SKM-1 (cell line): ENCODE results near the gene GUCY1A2.
"Not testable (repeated sequence)": the region's sequence is repeated elsewhere in the genome, so short reads cannot be mapped to it uniquely, and the experiment has no call there.

Experiments used
- DNase-seq: peaks from one replicate; lab custom pipeline; 2025; ENCODE audit not compliant: unreplicated experiment; lab: John Stamatoyannopoulos, UW

GUCY1A2 gene

DNA sequence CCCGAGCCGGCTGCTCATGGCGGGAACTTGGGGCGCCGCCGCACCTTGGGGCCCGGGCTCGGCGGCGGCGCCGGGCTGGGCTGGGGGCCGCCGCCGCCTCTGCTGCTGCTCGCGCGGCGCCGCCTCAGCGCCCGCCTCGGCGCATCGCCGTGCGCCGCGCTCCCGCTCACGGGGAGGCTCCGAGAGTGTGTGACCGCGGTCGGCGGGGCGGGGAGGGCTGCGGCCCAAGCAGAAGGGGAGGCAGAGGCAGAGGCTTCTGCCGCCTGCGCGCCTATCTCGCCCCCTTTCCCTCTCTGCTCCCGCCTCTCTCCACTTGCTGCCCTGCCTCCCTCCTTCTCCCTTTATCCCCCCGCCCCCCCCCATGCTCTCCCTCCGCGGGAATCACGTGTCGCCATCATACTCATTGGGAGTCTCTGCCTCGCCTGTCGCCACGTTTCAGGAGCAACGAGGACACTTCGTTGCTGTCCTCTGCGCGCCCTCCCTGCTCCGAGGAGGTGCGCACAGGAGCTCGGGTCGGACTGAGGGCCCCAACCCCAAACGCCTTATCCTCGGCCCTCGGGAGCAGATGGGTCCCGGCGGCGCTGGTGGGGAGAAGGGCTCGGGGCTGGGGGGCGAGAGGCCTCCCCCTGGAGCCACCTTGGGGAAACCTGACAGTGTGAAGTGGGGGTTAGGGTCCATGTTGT is at the start of gene GUCY1A2:
Gene GUCY1A2, minus strand, starts transcription at position 258 of the 683 bp plus-strand sequence. CDS start 421 bp downstream, outside the sequence.
- DNase-seq = no peak

GRCh38 chr11:107054391-107054790 is 36.1 kb upstream of the GUCY1A2 start:
- DNase-seq = no peak

DNA sequence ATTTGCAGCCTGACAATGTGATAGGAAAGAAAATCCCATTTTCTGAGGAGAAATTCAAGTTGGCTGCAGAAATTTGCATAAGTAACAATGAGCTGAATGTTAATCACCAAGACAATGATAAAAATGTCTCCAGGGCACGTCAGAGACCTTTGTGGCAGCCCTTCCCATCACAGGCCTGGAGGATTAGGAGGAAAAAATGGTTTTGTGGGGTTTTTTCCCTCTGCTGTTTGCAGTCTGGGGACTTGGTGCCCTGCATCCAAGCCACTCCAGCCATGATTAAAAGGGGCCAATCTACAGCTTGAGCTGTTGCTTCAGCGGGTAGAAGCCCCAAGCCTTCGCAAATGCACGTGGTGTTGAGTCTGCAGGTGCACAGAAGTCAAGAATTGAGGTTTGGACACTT is 33.1 kb upstream of the GUCY1A2 start:
- not testable (repeated sequence) for DNase-seq

DNA sequence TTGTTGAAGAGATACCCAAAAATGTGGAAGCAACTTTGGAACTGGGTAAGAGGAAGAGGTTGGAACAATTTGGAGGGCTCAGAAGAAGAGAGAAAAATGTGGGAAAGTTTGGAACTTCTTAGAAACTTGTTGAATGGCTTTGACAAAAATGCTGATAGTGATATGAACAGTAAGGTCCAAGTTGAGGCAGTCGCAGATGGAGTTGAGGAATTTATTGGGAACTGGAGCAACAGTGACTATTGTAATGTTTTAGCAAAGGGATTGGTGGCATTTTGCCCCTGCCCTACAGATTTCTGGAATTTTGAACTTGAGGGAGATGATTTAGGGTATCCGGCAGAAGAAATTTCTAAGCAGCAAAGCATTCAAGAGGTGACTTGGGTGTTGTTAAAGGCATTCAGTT is 32.6 kb upstream of the GUCY1A2 start:
- not testable (repeated sequence) for DNase-seq

DNA sequence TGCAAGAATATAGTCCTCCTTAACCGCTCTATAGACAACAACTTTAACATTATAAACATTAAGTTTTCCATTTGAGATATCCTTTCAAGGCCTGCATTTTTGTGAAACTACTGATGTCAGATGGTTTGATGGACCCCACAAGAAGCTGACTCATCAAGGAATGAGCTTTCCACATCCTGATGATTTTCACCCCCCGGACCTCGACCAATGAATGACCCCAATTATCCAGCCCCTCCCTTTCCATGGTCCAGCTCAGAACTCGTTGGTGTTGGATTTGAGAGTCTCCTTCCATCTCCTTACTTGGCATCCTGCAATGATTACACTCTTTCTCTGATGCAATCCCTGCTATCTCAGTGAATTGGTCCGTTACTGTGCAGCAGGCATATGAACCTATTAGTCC is 31.8 kb upstream of the GUCY1A2 start:
- DNase-seq = no peak

DNA sequence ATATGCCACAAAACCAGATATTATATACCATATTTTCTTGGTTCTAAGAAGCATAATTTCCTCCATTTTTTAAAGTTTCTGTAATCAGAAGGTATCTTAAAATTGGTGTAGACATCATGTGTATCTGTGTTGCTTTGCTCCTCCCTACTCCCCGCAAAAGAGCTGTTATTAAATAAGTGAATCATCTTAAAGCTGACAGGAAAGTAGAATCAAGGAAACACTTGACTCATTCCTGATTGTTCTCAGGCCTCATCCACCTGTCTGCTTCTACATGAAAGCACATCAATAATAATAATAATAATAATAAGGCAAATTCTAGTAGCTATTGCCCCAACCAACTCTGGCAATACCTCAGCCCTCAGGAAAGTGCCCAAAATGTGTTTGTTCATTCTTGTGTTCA is 26.2 kb upstream of the GUCY1A2 start:
- DNase-seq = no peak

DNA sequence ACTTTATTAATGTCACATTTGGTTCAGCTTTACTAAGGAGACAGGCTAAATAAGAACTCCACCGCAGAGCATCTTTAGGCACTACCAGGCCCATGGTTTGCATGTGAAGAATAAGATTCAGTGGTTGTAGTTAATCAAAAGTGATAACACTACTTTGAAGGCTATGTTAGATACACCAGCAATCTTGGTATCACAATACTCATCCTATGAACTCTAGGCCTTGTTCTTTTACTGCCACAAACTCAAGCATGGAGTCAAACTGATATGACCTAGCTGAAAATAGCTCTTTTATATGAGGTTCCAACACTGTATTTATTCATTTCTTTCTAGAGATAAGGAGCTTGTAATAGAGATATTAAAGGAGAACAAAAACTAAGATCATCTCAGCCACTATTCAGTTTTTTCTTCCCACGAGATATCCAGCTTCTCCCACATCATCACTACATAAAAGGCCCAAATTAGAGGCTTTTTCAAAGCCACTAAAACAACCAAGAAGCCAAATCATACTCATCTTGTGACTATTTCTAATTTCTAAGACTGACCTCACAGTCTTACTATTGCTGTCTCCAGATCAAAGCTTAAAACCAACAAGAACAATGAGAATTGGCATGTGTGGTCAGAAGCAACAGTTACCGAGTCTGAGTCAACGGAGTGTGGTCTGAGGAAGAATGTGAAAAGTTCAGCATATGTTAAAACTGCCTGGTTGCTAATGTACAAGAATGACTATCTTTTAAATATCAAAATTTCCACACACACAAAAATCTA is 25.1 kb upstream of the GUCY1A2 start:
- DNase-seq = peak; percentile 16

- DNase-seq = no peak
These were observed 24.5 kb upstream of the GUCY1A2 start for GRCh38 chr11:107042748-107043147.

DNA sequence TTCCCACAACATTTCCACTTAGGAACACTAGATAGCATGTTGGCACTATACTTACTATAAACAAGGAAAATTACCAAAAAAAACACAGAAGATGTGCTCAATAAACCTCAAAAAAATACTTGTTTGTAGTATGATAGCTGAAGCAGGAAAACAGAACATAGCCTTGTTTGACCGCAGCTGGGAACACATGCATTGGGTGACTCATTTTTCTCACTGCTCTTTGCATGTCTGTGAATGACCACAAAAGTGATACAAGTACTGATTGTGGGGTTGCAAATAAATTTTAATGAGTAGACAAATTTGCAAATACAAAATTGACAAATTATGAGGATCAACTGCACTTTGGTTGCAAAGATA is 22.8 kb upstream of the GUCY1A2 start:
- peak; percentile 33 for DNase-seq

DNA sequence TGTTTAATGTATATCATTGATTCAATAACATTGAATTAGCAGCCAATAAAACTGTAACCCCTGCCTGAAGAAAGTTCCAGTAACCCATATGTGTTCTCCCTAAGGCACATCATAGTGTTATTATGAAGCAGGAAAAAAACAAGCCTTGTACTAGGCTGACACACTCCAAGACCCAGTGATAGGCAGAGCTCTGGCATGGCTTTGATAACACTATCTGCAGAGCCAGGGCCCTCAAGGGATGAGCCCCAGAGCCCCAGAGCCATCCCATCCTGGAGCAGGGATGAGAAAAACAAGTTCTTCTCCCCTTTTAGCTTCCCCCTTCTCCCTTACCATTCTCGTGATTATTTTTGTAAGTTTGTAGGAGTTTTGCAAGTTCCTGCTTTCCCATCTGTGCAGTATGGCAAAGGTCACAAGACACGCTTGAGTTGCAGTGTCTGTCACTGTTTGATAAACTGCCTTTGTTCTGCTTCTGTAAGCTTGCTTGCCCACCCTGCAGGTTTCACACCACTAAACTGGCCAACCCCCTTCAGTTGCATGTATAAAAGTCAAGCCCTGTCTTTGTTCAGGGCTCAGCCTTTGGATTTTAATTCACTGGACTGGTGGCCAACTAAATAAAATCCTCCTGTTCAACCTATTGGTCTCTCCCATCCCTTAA is 22.3 kb upstream of the GUCY1A2 start:
- peak; percentile 21 for DNase-seq

DNA sequence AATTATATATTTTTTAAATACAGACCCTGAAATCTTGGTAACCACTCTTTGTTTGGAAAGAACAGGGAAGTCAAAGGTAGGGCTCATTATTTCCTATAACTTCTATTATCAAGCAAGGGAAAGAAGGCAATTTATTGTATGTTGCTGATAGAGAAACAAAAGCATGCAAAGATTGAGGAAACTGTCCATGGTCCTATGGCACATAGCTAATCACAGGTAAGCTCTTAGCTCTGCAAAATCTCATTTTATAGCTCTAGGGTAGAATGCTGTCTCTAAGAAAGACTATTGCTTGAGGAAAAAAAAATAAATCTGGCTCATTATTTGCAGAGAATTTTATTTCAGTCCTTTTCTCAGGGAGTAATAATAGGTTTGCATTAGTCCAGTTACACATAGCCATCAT is 7.4 kb upstream of the GUCY1A2 start:
- DNase-seq = no peak

- DNase-seq = no peak
These were observed 2.3 kb upstream of the GUCY1A2 start for GRCh38 chr11:107020594-107020993.

DNA sequence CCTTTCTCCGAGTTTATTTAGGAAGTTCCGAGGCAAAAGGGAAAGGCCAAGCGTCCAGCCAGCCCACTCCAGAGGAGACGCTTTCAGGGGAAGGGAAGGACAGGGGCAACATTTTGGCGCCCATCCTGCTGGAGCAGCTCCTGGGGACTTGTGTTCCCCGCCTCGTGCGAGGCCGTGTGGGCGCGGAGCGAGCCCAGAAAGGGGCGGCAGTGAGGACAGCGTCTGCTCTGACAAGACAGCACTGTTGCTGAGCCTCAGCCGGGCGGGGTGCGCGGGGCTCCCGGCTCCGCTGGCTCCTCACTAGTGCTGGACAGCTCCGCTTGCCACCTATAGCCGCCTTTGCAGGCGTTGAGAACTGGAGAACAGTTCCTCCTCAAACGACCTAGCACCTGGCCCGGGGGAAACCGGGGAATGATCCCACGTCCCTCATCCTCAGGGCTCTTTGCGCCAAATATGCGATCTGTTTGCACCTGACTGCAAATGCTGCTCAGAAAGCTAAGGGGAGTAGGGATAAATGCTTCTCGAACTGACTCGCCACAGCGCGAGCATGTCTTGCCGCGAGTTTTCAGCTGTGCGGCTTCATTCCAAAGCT is 722 bp upstream of the GUCY1A2 start:
- no peak for DNase-seq

- DNase-seq = no peak
These were observed 650 bp downstream of the GUCY1A2 start for GRCh38 chr11:107017433-107018218.

DNA sequence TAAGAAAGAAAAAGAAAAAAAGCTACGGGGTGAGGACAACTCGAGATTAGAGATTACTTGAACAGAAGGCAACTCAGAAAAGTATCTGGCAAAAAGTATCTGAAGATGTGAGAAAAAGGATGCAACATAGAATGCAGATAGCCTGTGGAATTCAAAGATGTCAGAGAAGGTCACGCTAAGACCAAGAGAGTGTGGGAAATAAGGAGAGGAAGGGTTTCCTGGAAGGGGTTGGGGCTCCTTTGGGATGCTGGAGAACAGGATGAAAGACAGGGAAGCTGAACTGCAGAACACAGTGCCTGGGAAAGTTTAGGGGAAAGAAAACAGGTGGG is 1.2 kb downstream of the GUCY1A2 start:
- DNase-seq = no peak

GRCh38 chr11:107014871-107015270 is 3.4 kb downstream of the GUCY1A2 start:
- no peak for DNase-seq

GRCh38 chr11:107011977-107012376 is 6.3 kb downstream of the GUCY1A2 start:
- DNase-seq = no peak

- no peak for DNase-seq
These were observed 9.1 kb downstream of the GUCY1A2 start for GRCh38 chr11:107009190-107009589.

DNA sequence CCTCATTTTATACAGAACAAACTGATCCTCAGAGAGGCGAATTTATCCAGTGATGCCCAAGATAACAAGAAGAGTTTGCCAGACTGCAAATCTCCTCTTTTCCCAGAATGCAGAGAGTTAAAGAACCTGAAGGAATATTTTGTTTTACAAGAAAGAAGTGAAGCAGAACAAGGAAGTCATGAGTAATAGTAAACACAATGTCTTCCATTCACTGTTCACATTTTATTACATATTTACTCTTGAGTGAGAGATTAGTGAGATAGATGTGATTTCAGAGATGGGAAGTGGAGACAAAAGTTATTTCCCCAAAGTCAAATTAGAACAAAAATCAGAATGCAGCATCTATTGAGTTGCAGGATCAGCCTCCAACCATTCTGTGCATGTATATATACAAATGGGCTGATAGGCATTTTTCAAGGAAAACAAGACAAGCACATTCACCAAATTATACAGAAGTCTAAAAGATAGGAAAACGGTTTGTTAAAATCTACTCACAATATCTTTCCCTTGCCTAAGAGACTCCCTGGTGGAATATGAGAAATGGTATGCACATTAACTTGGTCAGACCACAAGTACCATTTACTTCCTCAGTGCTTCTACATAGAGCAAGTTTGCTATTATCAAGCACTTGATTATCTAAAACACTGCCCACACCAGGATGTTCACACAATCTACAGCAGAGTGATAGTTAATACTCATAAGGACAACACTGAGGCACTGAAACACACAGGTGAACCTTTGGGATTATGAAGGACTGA is 12.0 kb downstream of the GUCY1A2 start:
- no peak for DNase-seq

GRCh38 chr11:106999196-106999595 is 19.1 kb downstream of the GUCY1A2 start:
- DNase-seq = no peak

DNA sequence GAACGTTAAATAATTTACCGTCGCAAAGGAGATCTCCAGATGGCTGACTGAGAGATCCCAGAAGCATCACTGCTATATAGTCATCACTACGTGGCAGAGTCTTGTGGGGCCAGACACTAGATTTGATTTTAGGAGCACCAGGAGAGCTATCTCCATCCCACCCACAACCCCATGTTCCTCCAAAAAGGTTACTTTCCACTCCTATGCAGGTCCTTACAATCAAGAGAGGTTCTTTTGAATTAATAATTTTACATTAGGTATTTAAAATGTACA is 19.4 kb downstream of the GUCY1A2 start:
- no peak for DNase-seq
